A549 treated with AZD2906 at 1 μM for 4 hours (cell line): ENCODE data around the gene ZNF223. TPM values are rescaled to one million over a fixed set of nuclear protein-coding genes. Genes with fewer than 3 reads are reported as not detected.

Experiments
- total RNA-seq: library from RNA; stranded (reverse); fragments of 200-300 nt; extraction: Qiagen RNA extraction; gene quantifications from 5 replicates; pipeline ENCODE4 v1.2.3, GENCODE V29; 2022

Gene ZNF223
- total RNA-seq, result 1.9 to 4.0 TPM (median 3.2 TPM) in 5 replicates

DNA sequence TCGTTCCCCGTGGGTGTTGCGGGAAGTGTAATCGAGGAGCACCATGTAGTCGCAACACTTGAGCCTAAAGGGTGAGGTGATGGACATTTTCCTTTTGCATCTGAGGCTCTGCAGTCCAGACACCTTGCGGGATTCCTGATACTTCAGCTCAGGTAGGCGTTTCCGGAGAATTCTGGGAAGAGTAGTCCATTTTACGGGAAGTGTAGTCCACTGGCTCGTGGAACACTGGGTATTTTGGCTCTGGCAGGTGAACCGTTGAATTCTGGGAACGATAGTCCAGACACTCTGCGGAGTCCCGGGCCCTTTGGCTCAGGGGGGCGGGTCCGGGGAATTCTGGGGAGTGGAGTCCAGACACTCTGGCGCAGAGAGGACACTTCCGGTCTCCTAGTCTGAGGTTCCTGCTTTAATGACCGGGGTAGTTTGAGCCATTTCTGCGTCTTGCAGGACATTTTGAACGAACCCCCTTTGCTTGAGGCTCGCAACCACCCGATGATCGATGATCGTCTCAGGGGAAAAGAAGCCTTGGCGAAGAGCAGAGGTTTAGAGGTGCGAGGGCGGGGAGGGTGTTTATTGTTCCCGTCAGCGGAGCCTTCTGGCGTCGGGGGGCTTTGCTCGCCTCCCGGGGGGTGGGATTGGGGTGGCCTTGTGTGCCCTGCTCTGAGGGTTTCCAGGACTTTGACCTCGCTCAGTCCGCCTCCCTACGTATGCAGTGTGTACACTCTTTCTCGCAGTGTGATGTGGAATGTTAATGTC is at the start of gene ZNF223:
ZNF223 (plus strand) TSS at position 387 of the 753 bp plus-strand sequence. CDS start 3,141 bp downstream, outside the sequence.

DNA sequence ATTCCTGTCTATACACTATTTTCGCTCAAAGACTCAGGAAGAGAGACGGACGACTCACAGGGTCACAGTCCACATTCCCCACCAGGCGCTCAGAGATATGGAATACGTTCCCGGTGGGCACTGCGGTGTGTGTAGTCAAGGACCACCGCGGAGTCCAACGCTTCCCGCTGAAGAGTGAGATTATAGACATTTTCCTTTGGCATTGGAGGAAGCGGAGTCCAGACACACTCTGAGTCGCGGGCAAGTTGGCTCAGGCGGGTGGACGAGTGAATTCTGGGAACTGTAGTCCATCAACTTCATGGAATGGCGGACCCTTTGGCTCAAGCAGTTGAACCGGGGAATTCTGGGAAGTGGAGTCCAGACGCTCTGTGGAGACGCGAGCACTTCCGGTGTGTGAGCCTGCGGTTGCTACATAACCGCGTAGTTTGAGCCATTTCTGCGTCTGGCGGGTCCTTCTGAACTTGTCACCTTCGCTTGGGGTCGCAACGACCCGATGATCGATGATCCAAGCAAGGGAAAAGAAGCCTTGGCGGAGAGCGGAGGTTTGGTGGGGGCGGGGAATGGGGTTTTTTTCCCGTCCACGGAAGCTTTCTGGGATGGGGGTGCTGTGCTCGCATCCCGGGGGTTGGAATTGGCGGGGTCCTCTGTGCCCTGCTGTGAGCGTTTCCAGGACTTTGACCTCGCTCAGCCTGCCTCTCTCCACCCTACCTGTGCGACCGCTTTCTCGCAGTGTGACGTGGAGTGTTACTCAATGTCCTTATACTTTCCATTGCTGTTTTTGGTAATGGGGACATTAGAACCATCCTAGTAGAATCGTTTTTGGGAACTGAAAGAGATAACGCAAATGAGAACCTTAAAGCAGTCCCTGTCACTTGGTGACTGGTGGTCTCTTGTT is 49.0 kb upstream of the ZNF223 start, which contains the start of gene ZNF230:
ZNF230 (plus strand) TSS at position 392 of the 895 bp plus-strand sequence. CDS start 4,122 bp downstream, outside the sequence.

DNA sequence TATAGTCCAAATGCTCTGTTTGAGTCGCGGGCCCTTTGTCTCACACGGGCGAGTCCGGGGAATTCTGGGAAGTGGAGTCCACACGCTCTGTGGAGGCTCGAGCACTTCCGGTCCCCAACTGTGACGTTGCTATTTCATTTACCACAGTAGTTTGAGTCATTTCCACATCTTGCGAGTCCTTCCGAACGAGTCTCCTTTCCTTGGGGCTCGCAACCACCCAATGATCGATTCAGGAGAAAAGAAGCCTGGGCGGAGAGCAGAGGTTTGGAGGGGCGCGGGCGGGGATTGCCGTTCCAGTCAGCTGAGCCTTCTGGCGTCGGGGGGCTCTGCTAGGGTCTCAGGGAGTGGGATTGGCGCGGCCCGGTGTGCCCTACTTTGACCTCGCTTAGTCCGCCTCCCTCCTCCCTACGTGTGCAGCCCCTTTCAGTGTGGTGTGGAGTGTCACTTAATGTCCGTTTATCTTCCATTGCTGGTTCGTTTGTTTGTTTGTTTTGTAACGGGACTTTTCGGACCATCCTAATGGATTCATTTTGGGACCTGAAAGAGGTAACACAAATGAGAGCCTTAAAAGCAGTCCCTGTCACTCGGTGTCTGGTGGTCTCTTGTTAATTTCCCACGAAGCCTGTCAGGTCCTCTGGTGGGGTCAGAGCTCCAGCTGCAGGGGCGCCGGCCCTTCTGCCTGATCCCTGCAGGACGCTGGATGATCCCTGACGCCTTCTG is 26.5 kb upstream of the ZNF223 start, which contains the start of gene ZNF222:
ZNF222 (plus strand) TSS at position 163 of the 720 bp plus-strand sequence; CDS start at position 221, 58 bp downstream.

DNA sequence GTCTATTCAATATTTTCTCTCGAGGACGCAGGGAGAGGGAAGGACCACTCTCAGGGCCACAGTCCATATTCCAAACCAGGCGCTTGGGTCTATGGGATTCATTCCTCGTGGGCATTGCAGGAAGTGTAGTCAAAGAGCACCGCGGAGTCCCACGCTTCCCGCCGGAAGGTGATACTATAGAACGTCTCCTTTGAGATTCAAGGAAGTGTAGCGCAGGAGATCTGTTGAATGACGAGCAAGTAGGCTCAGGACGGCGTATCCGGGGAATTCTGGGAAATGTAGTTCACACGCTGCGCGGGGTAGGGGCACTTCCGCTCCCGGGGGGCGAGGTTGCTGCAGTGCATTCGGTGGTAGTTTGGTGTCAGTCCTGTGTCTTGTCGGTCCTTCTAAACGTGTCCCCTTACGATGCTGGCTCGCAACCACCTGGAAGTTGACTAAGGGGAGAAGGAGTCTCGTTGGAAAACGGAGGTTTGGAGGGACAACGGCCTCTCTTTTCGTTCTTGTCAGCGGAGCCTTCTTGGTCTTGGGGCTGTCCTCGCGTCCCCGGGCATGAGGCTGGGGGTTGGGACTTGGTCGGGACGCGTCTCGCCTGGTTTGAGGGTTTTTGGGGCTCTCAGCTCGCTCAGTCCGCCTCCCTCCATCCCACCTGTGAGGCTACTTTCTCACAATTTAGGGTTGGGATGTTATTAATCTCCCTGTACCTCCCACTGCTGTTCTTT is 20.1 kb downstream of the ZNF223 start, which contains the start of gene ZNF284:
ZNF284 (plus strand) TSS at position 336 of the 719 bp plus-strand sequence. CDS start 4,231 bp downstream, outside the sequence.

DNA sequence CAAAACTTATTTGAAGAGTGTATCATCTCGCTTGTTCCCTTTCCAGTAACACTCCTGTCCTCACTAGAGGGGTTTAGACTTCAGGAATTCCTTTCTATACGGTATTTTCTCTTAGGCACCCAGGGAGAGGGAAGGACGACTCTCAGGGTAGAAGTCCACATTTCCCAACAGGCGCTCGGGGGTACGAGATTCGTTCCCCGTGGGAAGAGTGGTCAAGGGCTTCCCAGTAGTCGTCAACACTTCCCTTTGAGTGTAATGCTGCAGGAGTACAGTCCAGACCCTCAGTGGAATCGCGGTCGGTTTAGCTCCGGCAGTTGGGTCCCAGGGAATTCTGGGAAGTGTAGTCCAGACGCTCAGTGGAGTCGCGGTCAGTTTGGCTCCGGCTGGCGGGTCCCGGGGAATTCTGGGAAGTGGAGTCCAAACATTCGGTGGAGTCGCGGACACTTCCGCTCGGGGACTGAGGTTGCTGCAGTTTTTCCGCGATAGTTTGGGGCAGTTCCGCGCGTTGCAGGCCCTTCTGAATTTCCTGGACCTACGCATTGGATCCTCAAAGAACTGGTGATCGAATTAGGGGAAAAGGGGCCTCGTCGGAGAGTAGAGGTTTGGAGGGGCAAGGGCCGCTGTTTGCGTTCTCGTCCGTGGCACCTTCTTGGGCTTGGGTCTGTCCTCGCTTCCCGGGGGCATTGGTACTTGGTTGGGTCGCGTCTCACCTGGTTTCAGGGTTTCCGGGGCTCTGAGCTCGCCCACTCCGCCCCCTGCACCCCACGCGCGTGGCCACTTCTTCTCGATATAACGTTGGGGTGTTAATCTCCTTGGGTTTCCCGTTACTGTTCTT is 42.3 kb downstream of the ZNF223 start, which contains the start of gene ZNF224:
ZNF224 (plus strand) TSS at position 431 of the 835 bp plus-strand sequence. CDS start 3,513 bp downstream, outside the sequence.

DNA sequence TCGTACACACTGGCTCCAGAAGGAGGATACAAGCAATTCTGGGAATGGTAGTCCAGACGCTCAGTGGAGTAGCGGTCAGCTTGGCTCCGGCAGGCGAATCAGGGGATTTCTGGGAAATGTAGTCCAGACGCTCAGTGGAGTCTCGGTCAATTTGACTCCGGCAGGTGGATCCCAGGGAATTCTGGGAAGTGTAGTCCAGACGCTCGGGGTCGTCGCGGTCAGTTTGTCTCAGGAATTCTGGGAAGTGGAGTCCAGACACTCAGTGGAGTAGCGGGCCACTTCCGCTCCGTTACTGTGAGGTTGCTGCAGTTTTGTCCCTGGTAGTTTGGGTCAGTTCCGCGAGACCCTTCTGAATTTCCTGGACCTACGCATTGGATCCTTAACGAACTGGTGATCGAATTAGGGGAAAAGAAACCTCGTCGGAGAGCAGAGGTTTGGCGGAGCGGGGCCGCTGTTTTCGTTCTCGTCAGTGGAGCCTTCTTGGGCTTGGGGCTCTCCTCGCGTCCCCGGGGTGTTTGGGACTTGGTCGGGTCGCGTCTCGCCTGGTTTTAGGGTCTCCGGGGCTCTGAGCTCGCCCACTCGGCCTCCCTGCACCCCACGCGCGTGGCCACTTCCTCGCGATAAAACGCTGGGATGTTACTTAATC is 61.4 kb downstream of the ZNF223 start, which contains the start of gene ZNF225:
ZNF225 (plus strand) TSS at position 262 of the 646 bp plus-strand sequence. CDS start 2,429 bp downstream, outside the sequence.

Other genes starting within 250 kb of the ZNF223 start
- gene LYPD5, start 249.6 kb upstream of the ZNF223 start, total RNA-seq, result 0.05 to 0.55 TPM (median 0.14 TPM) in 4 of 5 replicates, not detected in the other
- 3.6 to 6.8 TPM (median 4.3 TPM) in 5 replicates for gene ZNF283, start 224.7 kb upstream of the ZNF223 start, total RNA-seq
- 0.10 to 0.20 TPM (median 0.18 TPM) in 5 replicates for gene ZNF404, start 168.1 kb upstream of the ZNF223 start, total RNA-seq
- gene ZNF45, start 116.8 kb upstream of the ZNF223 start, total RNA-seq, result 9.1 to 11.6 TPM (median 9.6 TPM) in 5 replicates
- gene ZNF221, start 100.8 kb upstream of the ZNF223 start, total RNA-seq, result 0.61 to 0.78 TPM (median 0.64 TPM) in 5 replicates
- gene ZNF155, start 67.8 kb upstream of the ZNF223 start, total RNA-seq, result 2.3 to 3.9 TPM (median 2.7 TPM) in 5 replicates
- gene ZNF230, start 49.1 kb upstream of the ZNF223 start, total RNA-seq, result 2.5 to 3.0 TPM (median 2.9 TPM) in 5 replicates
- 2.9 to 4.7 TPM (median 3.3 TPM) in 5 replicates for gene ZNF222, start 26.7 kb upstream of the ZNF223 start, total RNA-seq
- 0.30 to 0.55 TPM (median 0.38 TPM) in 5 replicates for gene ZNF284, start 20.1 kb downstream of the ZNF223 start, total RNA-seq
- gene ZNF224, start 42.3 kb downstream of the ZNF223 start, total RNA-seq, result 7.7 to 12.2 TPM (median 9.0 TPM) in 5 replicates
- 2.2 to 3.7 TPM (median 2.6 TPM) in 5 replicates for gene ZNF225, start 61.4 kb downstream of the ZNF223 start, total RNA-seq
- gene ZNF234, start 89.5 kb downstream of the ZNF223 start, total RNA-seq, result 1.4 to 2.3 TPM (median 2.0 TPM) in 5 replicates
- gene ZNF226, start 113.1 kb downstream of the ZNF223 start, total RNA-seq, result 17.2 to 21.5 TPM (median 18.9 TPM) in 5 replicates
- gene ZNF227, start 160.5 kb downstream of the ZNF223 start, total RNA-seq, result 9.7 to 12.9 TPM (median 10.0 TPM) in 5 replicates
- gene ZNF233, start 207.8 kb downstream of the ZNF223 start, total RNA-seq, result 0.40 to 0.79 TPM (median 0.50 TPM) in 5 replicates